ENCODE results near the gene IDUA. TPM values are rescaled to one million over a fixed set of nuclear protein-coding genes. Genes with fewer than 3 reads are reported as not detected.

The IDUA gene
- 2.3 and 5.8 TPM in 2 replicates for total RNA-seq

DNA sequence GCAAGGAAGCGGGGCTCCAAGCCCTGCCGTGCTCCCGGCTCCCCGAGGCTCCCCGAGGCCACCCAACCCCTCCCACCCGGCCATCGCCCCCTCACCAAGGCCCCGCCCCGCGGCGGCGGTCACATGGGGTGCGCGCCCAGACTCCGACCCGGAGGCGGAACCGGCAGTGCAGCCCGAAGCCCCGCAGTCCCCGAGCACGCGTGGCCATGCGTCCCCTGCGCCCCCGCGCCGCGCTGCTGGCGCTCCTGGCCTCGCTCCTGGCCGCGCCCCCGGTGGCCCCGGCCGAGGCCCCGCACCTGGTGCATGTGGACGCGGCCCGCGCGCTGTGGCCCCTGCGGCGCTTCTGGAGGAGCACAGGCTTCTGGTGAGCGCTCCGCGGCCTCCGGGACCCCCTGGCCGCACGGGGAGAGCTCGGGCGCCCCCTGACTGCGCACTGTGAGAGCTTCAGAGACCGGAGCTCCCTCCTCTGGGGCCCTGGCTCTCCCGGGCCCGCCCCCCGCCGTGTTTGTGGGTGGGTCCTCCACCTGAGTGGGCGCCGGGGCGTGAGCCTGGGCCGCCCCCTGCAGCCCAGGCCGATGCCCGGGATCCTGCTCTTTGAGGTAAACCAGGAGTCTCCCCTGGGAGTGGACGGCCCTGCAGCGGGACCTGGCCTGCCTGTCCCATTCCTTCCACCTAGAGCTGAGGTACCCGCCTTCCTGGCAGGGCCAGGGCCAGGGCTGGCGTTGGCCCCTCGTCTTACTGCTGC, at the start of gene IDUA:
Gene IDUA, plus strand, starts transcription at position 166 of the 745 bp plus-strand sequence. Its CDS starts 41 bp downstream, at position 207.

DNA sequence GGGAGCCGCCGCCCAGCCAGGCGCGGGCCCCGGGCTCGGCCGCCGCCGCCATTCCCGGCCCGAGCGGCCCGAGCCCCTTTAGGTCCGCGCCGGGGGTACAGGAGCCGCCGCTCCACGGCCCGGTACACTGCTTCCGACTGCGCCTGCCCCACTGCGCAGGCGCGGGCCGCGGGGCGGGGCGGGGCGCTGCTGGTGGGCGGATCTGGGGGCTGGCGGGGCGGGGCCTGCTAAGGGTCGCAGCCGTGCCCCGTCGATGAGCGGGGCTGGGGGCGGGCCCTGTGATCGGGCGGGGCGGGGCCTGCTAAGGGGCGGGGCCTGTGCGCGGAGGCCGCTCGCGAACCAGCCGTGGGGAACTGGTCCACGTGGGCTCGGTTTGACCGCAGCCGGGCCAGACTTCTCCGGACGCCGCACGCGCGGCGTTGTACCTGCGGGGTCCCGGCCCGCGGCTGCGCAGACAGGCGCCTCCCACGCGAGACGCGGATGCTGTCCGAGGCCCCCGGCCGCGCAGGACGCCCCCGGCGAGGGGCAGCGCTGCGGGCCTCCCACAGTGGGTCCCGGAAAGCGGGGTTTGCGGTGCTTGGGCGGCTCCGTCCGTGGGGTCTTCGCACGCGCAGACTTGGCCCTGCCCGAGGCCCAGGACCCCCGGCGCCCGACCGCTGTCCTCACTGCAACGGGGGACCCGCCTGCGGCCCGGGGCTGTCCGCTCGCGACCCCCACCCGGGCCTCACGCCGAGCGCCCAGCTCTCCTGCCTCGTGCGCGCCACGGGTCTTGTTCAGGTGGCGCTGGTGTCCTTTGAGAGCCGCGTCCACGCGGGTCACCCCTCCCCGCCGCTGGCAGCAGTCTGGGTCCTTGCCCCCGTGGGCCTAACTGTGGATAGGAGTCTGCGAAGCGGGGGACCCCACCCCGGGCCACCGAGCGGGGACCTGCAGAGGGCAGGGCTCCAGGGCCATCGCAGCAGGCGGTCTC, 13.1 kb upstream of the IDUA start, which contains the start of gene DGKQ:
Gene DGKQ, minus strand, starts transcription at position 139 of the 967 bp plus-strand sequence. Its CDS starts 87 bp downstream, at position 52.

DNA sequence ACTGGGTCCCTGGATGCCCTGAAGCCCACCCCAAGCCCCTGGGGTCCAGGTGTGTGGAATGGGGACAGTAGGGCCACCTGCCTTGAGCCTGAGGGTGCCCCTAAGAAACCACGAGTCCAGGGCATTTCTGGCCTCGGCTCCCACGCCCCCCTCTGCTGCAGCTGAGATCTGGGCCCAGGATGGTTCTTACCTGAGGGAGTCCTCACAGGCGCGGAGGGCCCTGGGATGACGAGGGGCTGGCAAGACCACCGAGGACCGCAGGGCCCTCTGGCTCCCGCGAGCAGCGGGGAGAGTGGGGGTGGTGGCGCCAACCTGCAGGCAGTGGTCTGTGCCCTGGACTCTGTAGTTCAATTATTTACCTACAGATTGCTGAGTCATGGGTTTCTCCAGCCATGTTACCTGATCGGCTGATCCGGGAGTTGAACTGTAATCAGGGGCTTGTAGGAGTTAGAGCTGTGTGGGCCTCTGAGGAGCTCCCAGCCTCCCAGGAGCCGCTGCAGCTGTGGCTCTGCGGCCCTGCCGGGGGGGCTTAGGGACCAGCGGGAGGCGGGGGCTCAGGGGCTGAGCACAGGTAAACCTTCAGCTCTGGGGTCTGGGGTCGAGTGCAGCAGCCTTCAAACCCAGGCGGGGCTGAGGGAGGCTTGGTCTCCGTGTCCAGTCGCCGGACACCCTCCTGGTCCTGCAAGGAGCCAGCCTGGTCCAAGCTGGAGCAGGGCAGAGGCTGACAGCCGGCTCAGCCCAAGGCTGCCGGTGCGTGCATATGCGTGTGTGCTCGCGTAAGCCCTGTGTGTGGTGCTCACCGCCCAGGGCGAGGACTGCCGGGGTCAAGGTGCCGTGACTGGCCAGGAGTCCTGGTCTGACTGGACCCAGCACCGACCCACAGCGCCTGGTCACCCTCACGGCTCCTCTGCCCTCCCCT, 6.5 kb downstream of the IDUA start, which contains the start of gene SLC26A1:
Gene SLC26A1, minus strand, starts transcription at position 294 of the 919 bp plus-strand sequence. CDS start 1,701 bp downstream, outside the sequence.

DNA sequence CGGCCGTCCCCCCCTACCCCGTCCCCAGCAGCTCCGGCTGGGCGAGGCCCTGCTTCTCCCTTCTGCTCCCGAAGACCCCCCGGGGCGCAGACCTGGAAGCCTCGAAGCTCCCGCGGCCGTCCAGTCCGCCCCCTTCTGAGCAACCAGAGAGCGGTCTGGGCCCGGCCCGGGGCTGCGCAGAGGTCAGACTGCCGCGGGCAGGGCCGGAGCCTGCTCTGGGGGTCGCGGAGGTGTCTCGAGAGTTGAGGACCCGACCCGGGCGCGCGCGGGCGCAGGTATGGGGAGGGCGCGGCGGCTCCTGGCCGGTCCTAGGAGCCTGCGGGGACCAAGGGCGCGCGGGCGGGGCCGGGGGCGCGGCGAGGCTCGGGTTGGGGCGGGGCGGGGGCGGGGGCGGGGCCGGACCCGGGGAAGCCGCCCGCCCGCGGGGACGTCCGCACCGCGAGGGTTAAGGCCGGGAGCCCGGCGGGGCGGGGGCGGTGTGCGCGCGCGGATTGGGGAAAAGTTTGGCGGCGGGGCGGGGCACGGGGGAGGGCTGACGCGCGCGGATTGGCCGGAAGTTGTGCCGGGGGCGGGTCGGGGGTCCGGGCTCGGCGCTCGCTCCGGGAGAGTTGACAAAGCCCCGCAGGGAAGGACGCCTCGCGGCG, 24.3 kb downstream of the IDUA start, which contains the start of gene FGFRL1:
Gene FGFRL1, plus strand, starts transcription at position 605 of the 644 bp plus-strand sequence. CDS start 860 bp downstream, outside the sequence.

Other genes starting within 250 kb of the IDUA start
- gene CPLX1, start 160.9 kb upstream of the IDUA start, total RNA-seq, result 0.86 TPM in 1 of 2 replicates, not detected in the other
- 75.2 and 76.4 TPM in 2 replicates for gene GAK, start 54.7 kb upstream of the IDUA start, total RNA-seq
- 20.6 and 25.9 TPM in 2 replicates for gene TMEM175, start 54.6 kb upstream of the IDUA start, total RNA-seq
- 10.5 and 12.4 TPM in 2 replicates for gene DGKQ, start 13.5 kb upstream of the IDUA start, total RNA-seq
- gene SLC26A1, start 6.4 kb downstream of the IDUA start, total RNA-seq, result not detected in 2 replicates
- gene FGFRL1, start 24.6 kb downstream of the IDUA start, total RNA-seq, result 14.4 and 16.7 TPM in 2 replicates
- 1.6 TPM in 1 of 2 replicates, not detected in the other for gene RNF212, start 126.5 kb downstream of the IDUA start, total RNA-seq
- gene SPON2, start 185.5 kb downstream of the IDUA start, total RNA-seq, result 454 and 490 TPM in 2 replicates

Measured in myometrial cell (primary cell).